Lung microvascular endothelial cell (primary cell): Measurements from ENCODE around the gene DUSP6. TPM values are rescaled to one million over a fixed set of nuclear protein-coding genes. Genes with fewer than 3 reads are reported as not detected.
"Not testable (repeated sequence)": the region's sequence is repeated elsewhere in the genome, so short reads cannot be mapped to it uniquely, and the experiment has no call there.

ENCODE experiments used
- DNase-seq, 2 donors: peaks; one replicate each; pipeline versions ENCODE4 v3.0.0 to v3.0.0-alpha.2; 2010; ENCODE audit warnings: low read depth in 2 of 2
- total RNA-seq: library from RNA; depleted of rRNA; stranded (reverse); fragments of >200 nt; gene quantifications from 2 replicates; pipeline ENCODE4 v1.2.1, GENCODE V29; 2014

Gene DUSP6
- total RNA-seq, 1 donor from 2014 or later, result 293 TPM

GRCh38 chr12:89352242-89352491 is 134 bp downstream of the DUSP6 start:
- DNase-seq, result no peak

DNA sequence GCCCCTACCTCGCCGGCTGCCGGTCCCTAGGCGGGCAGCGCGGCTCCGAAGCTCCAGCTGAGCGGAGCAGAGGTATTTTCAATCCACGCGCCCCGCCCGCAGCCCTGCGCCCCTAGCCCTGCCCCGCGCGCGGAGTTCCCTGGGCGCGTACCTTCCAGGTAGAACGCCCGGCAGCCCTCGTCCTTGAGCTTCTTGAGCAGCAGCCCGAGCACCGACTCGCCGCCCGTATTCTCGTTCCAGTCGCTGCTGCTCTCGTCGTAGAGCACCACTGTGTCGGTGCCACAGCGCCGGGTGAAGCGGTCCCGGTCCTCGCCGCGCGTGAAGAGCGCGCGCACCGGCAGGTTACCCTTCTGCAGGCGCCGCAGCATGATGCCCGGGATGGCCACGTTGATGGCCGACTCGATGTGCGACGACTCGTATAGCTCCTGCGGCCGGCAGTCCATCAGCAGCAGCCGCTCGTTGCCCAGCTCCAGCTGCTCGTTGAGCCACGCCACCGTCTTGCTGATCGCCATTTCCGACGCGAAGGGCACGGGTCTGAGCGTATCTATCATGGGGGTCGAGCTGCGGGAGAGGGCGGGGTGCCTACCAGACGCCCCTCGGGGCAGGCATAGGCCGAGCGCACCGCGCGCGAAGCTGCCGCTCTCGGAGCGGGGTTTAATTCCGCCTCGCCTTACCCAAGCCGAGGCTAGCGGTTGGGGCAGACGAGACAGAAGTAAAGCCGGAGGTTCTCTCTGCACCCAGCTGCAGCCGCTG is 636 bp downstream of the DUSP6 start:
- peak; percentile 68 to 71 for DNase-seq

DNA sequence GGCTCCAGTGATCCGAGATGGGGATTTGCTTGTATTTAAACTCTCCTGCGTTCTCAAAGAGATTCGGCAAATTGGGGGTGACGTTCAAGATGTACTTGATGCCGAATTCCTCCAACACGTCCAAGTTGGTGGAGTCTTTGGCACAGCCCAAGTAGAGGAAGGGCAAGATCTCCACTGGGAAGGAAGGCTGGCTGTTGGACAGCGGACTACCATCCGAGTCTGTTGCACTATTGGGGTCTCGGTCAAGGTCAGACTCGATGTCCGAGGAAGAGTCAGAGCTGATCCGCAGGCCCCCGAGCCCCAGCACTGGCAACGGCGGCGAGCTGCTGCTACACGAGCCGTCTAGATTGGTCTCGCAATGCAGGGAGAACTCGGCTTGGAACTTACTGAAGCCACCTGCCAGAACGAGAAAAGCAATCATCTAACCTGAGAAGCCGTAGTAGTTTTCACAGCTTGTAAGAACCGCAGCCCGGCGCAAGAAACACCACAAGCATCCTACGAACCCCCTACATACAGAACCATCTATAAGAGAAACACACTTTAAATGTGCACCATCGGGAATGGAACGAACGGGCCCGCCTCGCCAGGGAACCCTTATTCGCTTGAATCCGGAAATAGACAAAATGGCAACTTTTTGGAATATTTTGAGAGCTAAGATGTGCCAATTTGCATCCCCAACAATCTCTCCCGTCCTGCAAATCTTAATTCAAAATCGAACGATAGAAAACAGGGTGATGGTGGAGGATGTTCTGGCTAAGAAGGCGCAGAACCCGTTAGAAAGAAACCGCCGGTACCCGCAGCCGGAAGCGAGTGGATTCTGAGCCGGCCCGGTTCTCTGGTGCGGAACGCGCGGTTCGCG is 1.4 kb downstream of the DUSP6 start:
- peak; percentile 51 to 65 for DNase-seq

DNA sequence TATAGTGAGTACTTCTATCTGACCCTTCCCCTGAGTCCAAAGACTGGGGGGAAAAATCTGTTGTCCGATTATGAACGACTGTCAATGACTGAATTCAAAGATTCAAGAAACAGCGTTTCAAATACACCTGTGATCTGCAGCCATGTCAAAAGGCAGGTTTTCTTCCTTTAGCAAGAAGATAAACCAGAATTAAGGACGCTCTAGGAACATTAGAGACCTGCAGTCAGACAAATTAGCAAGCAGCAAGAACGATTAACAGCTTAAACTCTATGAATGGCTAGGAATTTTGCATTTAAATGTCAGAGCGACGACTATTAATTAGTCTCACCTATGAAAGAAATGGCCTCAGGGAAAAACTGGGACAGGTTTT is 2.1 kb downstream of the DUSP6 start:
- DNase-seq, result no peak

DNA sequence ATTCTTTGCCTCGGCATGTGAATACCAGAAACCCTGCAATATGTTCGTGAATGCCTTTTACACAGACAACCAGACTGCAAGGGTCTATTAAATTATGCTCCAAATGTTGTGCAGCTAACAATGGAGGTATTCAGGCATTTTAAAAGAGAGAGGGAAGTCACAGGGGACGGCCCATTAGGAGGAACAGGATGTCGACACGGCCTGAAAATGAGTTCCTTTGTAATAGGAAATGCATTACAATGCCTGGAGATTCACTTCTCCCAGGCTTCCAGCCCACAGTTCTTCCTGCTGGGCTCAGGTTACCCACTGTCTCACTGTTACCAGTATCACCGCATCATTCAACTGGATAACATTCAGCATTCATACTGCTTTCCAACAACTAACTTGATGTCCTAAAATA is 2.5 kb downstream of the DUSP6 start:
- DNase-seq, result peak; percentile 89 to 90

- peak; percentile 54 to 59 for DNase-seq
These were observed 3.2 kb downstream of the DUSP6 start for GRCh38 chr12:89348894-89349699.

DNA sequence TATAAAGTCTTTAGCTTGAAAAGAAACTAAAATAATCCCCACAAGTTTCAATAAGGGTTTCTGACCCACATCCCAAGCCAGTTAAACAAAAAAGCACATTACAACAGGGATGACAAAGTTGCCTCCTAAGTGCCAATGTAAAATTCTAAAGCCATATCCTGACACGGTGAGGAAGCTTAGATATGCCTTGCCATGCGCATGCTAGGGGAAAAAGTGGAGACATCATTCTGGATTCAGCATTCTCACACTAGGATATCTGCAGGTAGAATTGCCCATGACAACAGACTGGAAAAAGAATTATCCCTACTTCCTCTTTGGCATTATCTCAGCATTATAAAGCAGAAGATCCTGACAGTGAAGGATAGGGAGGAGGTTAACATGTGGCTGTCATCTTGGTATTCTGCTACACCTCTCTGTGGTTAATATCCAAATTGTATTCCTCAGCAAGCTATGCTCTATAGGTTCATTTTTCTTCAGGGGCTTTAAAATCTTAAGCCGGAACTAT is 4.9 kb downstream of the DUSP6 start:
- DNase-seq, result peak; percentile 44 to 64

DNA sequence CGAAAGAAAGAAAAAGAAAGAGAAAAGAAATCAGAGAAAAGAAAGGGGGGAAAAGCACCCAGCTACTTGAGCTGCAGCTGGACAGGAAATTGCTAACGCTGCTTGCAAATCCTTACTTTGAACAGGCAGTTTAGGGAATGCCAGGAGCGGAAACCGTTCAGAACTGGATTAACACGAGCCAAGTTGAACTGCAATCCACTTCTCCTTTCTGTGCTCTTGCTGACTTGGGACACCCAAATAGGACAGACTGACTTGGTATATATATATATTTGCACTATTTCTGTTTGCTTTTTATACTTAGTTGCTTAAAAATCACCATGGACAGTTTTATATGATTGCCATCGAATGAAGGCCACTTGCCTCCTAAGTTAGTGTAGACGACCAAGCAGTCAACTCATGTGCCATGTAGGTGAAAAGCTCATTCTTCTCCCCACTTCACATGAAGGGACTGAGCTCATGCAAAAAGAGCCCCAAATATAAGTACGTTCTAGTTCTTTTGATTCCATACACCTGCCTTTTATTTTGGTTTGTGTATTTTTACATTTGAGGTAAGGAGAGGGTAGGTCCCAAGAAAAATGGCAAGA is 5.5 kb downstream of the DUSP6 start:
- peak; percentile 94 to 99 for DNase-seq

DNA sequence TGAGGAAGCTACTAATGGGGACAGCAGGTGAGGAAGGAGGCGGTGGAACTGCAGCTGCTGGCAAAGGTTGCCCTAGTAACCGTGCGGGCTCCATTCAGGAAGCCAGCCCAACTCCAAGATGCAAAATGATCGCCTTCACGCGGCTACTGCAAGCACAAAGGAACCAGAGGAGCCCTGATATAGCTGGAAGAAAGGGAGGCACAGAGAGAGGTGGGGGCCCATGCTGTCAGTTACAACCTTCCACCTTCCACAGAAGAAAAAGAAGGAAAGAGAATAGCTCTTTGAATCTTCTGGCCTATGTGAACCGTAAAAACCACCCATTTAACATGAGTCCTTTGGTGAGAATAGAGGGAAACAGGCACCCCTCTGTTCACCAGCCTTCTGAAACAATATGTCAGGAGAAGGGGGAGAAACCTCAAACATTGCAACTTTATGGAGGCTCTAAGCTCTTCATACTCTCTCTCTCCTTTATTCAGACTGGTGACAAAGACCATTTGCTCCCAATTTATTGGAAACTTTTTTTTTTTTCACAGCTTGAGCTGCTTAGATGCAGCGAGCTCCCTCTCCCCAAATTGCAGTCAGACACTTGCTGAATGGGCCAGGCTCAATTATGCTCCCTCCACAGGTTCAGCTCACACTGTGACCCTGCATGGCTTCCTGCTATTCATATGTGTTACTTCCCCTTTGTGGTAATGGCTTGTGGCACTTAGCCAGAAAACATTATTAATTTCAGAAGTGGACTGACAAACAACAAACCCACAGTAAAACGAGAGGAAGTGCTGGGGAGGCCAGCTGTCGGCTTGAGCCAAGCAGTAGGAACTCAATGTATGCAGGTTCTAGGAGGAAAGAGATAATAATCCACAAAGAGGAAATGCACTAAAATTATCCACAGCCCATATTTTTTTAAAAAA is 6.2 kb downstream of the DUSP6 start:
- peak; percentile 98 to 100 for DNase-seq

DNA sequence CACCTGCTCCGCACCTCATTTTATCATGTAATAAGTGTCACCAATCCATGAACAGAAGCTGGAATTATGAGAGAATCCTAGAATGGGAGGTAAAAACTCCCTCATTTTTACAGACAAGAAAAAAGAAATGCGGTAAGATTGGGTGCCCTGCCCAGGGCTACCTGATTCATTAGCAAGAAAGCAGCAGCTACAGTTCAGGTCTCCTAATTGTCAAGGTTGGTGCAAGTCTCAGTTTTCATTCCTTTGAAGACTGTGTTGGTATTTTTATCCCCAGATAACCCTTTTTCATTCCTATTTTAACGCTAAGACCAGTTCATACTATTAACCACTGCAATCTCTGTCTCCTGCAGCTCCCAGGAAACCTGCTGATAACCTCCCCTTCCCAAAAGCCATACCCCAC is 6.9 kb downstream of the DUSP6 start:
- DNase-seq, result no peak

DNA sequence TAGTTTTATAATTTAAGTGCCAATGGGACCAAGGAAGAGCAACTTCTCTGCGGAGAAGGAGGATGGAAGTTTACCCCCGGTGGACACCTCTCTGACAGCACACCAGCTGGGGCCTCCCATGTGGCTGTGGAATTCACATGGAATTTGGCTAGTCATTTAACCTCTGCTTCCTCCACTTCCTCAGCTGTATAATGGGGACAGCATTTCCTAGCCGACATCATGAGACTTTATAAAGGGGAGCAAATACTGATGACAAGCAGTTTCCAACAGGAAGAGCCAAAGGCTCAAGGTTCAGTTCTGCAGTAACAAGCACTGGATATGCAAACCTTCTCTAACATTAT is 7.5 kb downstream of the DUSP6 start:
- DNase-seq, result peak; percentile 57 to 76

DNA sequence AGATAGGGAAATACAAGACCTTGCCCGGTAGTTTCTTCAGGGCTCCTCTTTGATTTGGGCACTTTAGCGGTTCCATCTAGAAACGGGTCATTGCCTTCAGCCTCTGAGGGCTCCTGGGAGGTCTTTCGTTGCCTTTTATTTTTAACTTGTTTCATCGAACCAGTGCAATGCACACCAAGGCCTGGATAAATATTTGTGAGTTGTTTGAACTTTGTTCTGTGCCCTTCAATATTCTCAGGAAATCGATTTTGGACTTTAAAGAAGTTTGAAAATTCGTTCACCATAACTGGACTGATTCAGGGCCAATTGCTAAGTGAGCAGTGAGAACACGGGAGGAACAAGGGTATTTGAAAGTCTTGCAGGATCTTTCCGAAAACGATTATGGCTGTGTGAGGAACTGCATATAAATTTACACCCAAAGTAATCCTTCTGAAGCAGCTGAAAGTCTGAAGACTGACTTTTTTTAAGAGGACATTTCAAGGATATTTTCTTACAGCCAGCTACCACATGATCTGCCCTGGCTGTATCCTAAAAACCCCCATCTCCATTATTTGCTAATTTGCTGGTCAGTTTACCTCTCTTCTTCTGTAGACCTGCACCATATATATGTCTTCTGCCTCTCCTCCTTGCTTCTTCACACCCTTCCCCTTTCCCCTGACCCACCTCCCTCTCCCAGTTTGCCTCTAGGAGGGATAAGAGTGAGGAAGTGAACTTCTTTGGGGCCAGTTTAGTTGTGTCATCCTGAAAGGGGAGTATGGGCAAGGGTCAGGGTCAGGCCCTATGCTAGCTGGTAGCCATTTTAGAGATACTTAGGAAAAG is 8.0 kb downstream of the DUSP6 start:
- DNase-seq, result no peak

DNA sequence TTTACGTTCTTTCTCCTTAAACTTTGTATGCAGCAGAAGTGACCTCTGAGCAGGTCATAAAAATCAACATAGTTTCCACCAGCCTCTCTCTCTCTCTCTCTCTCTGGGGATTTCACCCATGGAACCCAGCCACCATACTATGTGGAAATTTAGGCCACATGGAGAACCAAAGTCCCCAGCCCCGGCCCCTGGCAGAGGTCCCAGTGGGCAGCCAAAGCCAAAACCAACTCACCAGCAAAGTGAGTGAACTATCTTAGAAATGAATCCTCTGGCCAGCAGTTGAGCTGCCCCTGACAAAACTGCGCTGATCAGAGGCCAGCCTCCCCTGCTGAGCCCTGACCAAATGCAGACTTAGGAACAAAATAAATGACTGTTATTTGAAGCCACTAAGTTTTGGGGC is 9.2 kb downstream of the DUSP6 start:
- DNase-seq, result peak in 1 of 2 donors; percentile 93

DNA sequence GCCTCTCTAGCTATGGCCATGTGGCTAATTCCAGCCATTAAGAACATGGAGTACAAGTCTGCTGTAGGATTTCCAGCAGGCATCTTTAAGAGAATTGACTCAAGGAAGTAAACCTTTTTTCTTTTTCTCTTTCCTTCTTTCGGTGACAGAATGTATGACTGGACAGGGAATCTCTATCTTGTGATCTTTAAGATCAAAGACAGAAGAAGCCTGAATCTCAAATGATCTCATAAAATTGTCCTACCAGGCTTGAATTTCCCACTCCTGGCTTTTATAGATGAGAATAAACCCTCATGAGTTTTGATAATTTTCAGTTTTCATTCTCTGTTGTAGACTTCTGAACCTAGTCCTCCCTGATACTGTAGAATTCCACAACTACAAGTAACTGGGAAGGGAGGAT is 11.4 kb downstream of the DUSP6 start:
- no peak for DNase-seq

DNA sequence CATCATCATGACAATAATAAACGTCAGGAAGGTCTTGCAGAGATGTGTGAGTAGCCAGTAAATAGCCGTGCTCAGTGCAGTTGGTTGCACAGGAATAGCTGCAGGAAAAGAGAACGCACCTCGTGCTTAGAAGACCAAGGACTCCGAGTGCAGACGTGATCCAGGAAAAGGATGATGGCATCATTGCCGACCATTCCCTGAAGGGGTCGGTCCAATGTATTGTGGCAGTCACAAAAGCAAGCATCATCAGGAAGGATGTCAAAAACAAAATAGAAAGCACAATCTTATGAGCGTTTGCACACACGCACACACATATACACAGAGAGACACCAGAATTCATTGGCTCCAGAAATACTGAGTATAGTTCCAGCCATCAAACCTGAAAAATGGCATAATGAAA is 12.8 kb downstream of the DUSP6 start:
- DNase-seq, result peak; percentile 42 to 81

DNA sequence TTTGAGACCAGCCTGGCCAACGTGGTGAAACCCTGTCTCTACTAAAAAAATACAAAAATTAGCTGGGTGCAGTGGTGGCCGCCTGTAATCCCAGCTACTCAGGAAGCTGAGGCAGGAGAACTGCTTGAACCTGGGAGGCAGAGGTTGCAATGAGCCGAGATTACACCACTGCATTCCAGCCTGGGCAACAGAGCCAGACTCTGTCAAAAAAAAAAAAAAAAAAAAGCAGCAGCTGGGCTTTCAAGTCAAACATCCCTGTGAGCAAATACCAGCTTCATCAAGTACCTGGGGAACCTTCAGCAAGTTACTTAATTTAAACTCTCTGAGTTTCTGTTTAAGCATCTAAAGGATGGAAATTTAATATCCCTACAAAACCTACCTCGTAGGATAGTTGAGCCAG is 15.2 kb downstream of the DUSP6 start:
- DNase-seq, result not testable (repeated sequence)

DNA sequence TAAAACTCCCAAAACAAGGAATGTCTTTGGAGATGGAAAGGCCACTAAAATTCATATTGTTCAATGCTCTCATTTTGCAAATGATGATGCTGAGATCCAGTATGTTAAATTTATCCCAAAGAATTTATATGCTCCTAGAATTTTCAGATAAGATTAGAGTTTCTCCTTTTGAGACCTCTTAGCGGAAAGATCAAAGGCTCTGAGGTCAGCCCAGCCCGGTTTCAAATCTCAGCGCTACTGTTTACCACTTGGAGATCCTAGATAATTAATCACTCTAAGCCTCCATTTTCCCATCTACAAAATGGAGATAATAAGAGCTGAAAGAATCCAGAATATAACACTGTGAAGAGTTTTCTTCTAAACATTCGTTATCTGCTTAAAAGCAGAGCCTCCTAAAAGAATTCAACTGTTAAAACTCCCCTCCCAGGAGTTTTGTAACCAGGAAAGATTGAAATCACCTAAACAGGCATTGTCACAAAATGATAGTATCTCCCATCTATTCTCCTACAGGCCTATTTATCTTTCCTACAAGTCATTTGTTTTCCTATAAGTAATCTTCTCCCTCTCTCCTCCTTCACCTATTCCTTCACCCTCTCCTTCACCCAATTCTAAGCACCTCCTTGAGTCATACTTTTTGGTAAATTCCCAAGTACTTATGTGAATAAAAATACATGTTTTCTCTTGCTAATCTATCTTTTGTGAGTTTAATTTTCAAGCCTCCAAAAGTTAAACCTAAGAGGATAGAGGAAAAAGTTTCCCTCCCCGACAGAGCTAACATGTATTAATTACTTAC is 16.7 kb downstream of the DUSP6 start:
- no peak for DNase-seq

DNA sequence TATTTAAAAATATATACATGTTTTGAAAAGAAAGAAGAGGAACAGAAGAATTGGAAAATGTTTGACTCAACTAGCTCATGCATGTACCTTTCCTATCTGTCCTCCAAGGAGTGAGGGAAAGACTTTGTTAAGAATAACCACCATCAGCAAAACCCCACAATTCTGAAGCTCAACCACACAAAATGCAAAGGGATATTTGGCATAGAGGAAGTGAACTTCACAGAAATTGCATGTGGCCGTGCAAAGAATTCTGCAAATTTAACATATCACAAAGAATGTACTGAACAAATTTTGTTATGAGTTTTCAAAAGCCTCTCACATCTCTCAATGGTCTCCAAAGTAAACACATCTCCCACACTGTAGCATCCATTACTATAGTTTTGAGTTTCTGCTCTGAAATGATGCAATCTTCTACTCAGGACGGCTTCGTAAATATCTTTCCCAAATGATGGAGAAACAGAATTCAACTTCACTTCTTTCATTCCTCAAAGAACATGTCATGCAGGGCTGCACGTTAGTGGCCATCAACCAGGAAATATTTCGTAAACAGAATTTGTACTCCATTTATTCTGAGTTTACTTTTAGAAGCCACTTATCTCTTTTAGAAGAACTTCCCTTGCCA is 17.6 kb downstream of the DUSP6 start:
- DNase-seq, result no peak
